NCI-H2029 (cell line): ENCODE data around the gene FANCI.

Experiments used
- DNase-seq: peaks from one replicate; lab custom pipeline; 2025; lab: John Stamatoyannopoulos, UW

Gene FANCI

DNA sequence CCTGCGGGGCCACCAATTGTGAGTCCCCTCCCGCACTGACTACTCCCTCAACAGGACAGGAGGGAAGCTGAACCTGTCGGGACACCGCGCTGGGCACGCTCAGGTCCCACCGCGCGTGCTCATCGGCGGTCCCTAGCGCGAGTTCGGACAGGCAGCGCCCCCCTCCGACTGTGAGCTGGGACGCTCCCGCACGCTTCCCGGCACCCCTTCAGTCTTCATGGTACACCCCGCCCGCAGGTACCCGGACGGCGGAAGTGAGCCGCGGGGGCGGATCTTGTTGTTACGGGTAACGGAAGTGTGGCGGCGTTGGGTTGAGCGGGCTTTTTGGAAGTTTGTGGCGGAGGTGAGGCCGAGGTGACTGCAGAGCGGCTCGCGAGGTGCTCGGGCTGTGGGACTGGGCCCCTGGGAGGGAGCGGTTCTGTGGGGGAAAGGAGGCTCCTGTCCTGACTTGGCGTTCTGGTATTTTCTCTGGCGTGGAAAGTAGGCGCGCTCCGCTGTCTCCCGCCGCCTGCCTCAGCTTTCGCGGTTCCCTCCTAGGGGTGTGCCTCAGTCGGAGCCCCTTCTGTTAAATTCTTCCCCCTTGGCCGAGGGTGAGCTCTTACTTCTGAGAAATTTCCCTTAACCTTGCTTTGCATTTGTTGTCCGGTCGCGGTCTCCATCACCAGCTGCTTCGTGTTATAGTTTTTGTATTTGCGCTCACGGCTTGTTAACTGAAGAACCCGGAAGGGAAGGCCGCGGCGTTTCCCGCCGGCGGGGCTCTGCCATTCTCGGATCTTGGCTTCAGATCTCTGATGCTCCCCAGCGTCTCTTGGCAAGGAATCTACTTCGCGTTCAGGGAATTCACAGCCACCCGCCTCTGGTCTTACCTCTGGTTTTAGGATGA lies at the start of gene FANCI:
FANCI (plus strand) TSS at position 289 of the 883 bp plus-strand sequence. CDS start 3,669 bp downstream, outside the sequence.
- DNase-seq, result peak; percentile 76

DNA sequence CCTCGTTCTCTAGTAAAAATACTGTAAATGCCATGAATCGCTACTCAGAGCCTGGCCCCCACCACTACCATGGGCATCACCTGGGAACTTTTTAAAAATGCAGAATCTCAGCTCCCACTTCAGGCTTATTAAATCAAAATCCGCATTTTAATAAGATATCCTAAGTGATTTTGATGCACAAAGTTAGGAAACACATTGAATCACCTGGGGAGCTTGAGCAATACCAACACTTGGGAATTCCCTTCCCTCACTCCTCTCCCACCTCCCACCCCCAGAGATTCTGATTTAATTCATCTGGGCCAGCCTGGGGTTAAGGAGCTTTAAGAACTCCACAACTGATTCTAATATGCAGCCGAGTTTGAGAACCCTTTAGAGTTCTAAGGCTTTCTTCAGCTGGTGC lies 49.2 kb upstream of the FANCI start:
- no peak for DNase-seq

DNA sequence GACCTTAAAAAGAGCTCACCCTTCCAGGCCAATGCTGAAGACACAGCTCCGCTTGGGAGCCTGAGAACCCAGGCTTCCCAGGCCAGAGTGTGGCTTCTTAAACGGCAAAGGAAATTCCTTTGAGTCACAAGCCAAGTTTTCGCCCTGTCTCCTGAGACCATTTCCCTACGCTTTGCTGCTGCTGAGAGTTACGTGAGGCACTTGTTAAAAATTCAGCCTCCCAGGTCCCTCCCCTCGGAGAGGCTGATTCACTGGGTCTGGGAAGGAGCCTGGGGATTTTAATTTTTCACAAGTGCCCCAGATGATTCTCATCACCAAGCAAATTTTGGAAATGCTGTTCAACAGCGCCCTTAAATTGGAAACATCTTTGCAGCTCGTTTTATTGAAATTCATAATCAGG lies 47.9 kb upstream of the FANCI start:
- no peak for DNase-seq

DNA sequence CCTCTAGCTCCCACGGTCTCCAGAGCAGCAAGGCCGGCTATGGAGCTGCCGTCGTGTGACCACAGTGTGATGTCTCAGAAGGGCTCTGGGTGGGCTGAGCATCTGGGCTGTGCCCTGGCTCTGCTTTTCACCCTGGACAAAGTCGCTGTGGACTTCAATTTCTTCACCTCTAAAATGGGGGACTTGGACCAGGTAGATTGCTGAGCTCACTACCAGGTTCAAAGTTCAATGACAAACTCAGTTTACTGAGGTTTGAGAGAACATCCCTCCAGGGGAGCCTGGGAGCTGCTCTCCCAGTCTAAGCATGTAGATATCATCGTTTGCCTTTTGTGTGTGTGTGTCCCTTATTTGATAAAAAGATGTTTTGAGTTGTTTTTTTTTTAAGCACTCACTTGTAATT lies 47.5 kb upstream of the FANCI start:
- no peak for DNase-seq

DNA sequence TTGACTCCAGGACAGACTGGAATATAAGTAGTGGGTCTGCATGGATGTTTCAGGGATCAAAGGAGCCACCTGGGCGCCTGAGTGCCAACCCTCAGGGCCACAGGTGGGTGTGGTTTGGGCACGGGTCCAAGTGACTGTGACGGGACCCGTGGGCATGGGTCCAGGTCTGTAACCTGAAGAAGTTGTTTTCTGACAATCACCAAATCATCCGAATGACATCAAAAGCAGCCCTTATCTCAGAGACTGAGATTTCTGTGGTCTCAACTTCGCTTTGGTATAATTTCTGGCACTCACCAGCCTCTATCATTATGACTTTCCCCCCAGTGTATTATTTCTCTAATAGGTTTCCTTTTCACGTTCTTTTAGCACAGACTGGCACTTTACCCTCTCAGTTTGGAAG lies 46.8 kb upstream of the FANCI start:
- peak; percentile 63 for DNase-seq

DNA sequence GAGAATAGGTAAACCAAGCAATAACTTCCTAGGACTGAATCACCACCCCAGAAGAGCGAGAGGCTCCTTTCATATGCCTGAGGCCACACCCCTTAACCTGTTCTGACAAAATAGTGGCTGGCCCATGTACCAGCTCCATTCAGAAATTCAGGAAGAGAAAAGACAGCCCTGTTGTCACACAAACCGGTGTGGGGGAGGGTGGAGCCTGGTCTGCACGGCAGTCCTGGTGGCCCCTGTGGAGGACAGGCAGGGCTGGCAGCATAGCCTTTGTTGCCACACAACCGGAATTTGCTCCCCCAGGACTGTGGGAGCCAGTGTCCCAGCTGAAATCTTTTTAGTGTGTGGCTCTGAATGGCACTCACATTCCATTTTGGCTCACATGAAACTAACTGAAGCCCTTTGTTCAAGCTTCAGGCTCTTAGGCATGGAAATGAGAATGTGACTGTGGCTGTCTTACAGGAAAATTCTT lies 46.2 kb upstream of the FANCI start:
- DNase-seq, result peak; percentile 42

DNA sequence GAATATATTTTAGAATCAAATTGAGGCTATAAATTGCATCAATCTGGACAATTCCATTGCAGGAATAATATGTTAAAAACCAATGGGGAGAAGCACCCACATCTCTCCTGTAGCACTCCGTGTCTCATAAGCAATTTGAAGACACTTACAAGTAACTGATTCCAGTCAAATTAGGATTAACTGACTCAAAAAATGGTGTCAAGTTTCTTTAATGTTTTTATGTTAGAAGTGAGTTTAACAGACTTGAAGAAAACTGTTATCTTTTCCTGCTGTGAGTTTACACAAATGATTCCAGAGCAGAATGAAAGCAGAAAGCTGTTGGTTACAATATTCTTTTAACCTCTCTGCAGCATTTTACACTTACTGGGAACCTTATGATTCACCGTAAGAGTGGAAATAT lies 45.6 kb upstream of the FANCI start:
- no peak for DNase-seq

DNA sequence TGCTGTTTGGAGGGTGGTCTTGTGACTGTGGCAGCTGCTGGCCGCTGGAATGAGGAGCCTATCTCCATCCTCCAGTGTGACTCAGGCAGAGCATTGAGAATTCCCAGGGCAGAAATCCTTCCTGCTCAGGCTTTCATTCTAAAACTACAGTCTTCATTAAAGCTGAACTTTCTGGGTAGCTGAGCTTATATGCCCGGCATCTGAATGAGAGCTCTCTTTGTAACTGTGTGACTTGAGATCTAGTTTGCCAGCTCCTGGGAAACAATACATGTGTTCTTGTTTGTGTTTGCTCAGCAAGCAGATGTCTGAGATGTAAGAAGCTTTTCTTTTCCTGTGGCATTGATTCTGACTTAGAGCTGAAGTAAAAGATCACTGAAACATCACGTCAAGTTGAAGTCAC lies 44.8 kb upstream of the FANCI start:
- DNase-seq, result no peak

DNA sequence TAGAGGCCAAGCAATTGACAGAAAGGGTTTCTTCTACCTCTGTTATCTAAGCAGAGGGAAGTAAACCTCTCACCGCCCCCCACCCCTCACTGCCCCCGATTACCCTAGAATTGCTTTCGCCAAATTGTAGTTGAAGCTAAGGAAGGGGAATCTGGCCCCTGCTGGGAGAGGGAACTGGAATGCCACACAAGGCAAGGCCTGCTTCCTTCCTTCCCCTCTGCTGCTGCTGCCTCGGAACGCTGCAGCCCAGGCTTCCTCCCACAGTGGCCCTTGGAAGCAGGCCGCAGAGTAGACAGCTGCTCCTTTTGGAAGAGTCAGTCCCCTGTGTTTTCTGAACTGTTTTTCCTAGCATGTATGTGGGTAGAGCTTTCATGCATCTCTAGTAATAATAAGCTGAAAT lies 44.0 kb upstream of the FANCI start:
- DNase-seq, result no peak

DNA sequence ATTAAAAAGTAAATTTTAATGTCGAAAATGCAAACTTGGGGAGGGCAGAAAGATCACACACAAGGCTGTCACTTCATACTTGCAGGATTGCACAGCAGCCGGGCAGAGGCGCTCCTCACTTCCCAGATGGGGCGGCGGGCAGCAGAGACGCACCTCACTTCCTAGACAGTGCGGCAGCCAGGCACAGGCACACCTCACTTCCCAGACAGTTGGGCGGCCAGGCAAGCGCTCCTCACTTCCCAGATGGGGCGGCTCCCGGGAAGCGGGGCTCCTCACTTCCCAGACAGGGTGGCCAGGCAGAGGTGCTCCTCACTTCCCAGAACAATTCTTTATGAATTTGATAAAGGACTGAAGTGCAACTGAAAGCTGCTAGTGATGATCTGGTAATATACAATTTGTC lies 43.6 kb upstream of the FANCI start:
- no peak for DNase-seq

DNA sequence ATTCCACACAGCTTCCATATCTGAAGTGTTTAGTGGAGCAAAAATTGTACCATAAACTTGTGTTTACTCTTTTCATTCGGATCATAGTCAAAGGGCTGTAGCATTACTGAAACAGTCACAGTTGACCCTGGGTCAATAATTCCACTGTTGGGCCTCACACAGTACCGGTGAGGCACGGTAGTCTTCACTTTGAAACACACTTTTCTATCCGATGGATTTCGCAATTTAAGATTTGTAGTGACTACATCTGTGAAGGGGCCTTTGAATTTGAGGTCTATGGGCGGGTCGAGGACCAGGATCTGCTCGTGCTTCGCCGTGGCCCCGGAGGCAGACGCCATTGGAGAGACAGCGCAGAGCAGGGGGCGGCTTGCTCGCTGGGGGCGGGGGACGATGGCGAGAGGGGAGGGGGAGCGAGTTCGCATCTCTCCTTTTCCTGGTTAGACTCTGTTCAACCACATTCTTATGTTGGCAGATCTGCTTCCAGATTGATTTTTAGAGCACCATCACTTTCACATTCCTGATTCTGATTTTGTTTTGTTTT lies 42.2 kb upstream of the FANCI start:
- no peak for DNase-seq

DNA sequence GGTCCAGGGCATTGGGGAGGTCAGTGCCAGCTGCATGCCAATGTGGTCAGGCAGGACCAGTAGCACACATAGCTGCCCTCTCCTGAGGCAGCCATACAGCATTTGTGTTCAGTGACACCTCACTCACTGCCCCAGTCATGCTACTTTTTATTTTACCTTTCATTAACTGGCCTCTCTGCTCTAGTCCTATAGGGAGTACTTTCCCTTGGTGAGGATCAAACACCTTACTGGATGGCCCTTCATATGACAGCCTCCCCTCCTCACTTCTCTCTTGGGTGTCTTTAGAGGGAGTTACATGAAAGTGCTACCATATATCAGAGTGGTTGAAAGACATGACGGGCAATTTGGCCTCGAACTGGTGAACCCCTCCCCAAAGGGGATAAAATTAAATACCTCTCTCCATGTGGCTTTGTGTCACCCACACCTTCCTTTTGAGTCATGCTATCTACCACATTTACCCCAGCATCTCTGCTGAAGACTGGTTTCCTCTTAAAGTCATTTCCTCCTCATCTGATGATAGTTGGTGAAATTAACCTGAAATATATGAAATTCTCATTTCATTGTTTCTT lies 40.0 kb upstream of the FANCI start:
- DNase-seq, result no peak

DNA sequence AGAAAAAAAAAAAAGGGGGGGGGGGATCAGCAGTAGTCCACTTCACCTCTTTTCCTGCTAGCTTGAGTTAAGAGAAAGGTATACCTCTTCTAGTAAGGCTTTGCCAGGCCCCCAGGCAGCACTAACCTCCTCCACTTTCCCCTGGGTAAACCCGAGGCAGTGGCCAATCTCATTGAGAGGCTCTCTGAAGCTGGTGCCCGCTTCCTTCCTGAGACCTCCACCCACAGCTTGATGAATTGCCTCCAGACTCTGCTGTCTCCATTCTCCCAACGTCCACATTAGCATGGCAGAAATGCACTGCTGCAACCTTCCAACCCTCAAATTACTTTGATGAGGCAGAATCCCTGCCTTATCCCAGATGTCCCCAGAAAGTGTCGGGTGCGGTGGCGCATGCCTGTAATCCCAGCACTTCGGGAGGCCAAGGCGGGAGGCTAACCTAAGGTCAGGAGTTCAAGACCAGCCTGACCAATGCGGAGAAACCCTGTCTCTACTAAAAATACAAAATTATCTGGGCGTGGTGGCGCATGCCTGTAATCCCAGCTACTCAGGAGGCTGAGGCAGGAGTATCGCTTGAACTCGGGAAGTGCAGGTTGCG lies 37.7 kb upstream of the FANCI start:
- no peak for DNase-seq

DNA sequence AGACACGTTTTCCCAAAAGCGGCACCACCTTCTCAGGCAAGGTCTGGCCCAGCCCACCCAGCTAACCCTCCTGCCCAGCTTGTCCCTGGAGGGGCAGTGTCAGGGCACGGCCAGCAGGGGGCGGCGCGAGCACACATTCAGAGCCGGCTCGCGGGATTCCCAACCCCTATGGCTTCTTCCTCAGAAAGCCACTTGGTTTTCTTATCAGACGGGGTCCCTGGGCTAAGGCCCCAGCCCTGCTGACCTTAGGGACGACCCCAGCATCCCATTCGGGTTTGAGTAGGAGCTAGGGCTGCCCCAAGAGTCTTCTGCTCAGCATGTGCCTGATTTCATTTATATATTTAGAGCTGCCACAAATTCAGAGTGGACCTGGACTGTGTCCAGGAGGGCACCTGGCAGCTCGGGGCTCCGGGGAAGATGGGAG lies 36.9 kb upstream of the FANCI start:
- DNase-seq, result peak; percentile 24

DNA sequence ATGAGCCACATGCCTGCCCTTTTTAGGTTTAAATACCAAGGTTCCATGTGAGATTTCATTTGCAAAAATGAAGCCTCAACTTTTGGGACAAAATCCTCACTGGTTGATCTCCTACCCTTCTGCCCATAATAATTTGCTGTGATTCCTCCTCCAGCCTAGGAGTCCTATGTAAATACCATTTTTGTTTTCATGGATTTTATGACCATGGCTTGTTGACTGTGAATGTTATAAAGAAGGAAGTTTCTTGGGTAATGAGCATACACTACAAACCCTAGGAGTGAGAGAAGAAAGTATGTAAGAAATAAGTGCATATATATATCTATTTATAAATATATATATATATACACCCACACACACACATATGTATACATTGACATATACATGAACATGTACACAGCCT lies 35.5 kb upstream of the FANCI start:
- DNase-seq, result no peak

DNA sequence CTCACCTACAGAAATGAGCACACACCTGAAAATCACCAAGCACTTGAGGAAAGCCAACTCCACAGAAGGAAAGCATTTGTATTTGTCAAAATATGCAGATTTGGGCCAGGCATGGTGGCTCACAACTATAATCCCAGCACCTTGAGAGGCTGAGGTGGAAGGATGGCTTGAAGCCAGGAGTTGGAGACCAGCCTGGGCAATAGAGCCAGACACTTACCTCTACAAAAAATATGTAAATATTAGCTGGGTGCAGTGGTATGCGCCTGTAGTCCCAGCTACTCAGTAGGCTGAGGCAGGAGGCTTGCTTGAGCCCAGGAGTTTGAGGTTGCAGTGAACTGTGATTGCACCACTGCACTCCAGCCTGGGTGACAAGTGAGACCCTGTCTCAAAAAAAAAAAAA lies 34.7 kb upstream of the FANCI start:
- no peak for DNase-seq

DNA sequence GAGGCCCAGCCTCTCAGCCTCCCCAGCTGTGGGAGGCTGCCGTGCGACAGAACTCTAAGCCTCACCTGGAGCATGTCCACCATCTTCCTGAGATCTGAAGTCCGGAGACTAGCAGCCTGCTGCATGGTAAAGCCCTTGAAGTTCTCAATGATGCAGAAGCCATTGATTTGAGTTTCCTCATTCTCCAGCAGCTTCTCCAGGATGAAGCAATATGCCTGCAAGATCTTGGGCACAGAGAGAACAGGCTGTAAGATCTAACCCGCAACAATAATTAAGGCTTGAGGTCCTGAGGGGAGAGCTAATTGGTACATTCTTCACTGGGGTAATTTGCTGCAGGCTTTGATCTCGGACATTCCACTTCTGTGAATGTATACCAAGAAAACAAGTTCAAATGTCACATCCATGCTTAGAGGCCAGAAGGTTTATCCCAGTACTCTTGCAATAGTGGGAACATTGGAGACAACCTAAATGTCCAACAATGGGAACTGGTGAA lies 32.1 kb upstream of the FANCI start:
- DNase-seq, result no peak

DNA sequence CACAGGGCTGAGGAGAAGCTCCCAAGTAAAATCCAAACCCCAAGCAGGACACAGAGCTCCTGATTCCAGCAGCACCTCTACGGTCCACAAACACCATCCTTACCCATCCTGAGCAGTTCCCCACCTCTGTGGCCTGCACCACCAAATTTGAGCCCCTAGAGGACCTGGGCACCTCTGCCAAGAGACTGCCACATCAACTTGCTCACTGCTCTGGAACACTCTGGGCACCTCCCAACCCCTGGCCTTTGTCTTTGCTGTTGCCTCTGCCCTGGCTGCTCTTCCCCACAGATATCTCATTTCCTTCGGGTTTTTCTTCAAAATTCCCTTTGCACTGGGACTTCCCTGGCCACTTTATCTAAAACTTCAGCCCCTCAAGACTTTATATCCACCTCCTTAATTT lies 28.2 kb upstream of the FANCI start:
- DNase-seq, result no peak

DNA sequence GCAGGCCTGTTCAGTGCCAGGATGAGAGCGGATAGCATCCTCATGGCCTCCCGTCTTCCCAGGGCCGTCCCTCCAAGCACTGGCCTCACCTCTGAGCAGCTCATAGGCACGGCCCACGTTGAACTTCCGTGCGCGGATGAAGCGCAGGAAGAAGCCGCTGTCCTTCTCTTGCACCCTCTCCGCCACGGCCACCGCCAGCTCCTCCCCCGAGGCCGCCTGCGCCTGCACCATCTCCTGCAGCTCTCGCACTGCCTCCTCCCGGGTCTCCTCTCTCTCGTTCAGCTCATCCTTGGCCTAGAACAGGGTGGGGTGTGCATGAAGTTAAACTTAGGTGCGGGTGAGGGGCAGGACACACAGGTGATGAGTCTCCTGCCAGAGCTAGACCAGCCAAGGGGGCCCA lies 26.7 kb upstream of the FANCI start:
- DNase-seq, result no peak

DNA sequence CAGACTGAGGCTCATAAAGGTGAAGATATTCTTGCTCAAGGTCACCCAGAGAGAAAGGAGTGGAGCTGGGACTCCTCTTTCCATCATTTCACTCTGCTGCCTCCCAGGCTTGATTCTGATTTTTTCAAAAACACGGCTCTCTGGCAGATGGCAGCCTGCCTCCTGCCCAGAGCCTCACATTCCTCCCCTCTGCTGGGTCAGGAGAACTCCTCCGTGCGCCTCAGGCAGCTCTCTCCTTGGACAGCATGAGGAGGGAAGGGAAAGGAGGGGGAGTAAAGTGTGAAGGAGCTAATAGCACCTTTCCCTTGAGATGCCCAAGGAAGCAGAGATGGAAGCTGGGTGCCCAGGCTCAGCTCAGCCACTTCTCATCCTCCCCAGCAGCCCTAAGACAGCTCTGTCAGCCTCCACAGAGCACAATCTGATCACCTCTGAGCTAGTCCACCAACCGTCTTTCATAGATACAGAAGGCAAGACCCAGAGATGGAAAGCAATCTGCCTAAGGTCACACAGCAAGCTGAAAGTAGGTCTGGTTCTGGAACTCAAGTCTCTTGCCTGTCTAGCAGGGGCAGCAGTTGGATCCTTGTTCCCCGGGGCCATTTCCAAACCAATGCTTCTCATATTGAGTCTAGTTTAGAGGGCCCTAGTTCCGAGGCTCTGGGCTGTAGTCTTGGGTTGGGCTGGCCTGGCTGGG lies 25.9 kb upstream of the FANCI start:
- no peak for DNase-seq

DNA sequence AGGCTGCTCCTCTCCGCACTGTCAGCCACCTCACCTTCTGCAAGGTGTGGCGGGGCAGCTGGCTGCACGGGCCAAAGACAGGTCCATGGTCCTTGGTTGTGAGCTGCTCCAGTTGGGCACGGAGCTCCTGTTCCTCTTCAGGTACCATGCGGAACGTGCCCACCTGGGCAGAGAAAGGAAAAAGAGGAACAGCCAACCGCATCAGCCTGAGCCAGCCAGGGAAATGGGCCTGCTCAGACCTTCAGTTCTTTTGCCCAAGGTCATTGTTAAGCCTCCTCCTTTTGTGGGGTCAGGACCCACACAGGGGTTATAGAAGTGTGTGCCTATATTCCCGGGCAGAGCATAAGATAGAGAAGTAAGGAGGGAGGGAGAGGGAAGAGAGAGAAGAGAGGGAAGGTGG lies 25.2 kb upstream of the FANCI start:
- no peak for DNase-seq

DNA sequence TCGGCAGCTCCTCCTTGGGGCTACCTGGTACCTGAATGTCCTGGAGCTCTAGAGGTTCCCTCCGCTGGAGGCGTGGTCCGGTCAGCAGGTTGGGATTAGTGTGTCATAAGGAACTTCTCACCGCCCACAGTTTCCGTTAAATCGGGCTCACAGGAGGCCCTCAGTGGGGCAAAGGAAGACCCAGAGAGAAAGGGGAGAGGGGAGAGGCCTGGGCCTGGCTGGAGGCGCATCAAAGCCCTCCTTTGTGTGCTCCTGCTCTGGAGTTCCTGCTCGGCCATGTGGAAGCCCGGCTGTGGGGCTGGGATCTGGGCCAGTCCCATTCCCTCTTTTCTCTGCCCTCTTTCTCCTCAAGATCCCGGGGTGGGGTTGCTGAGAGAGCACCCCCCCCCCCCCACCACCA lies 22.2 kb upstream of the FANCI start, which contains the start of gene RLBP1:
RLBP1 (minus strand) TSS at position 37 of the 400 bp plus-strand sequence. CDS start 2,604 bp downstream, outside the sequence.
- DNase-seq, result no peak
